Measurements from ENCODE around the gene BCCIP.

BCCIP gene

GRCh38 chr10:125797994-125798662 is 25.2 kb upstream of the BCCIP start:
- no peak for DNase-seq (ENCODE audit: low read depth in 2 of 2, low spot score in 1 of 2)

GRCh38 chr10:125799451-125800182 is 23.7 kb upstream of the BCCIP start:
- DNase-seq (ENCODE audit: low read depth in 2 of 2, low spot score in 1 of 2) = no peak

- no peak for DNase-seq (ENCODE audit: low read depth in 2 of 2, low spot score in 1 of 2)
Observed at GRCh38 chr10:125801574-125801973, 21.8 kb upstream of the BCCIP start.

GRCh38 chr10:125802131-125802530 is 21.2 kb upstream of the BCCIP start:
- DNase-seq (ENCODE audit: low read depth in 2 of 2, low spot score in 1 of 2) = no peak

- DNase-seq (ENCODE audit: low read depth in 2 of 2, low spot score in 1 of 2) = no peak
Observed at GRCh38 chr10:125802739-125803138, 20.6 kb upstream of the BCCIP start.

GRCh38 chr10:125808047-125808446 is 15.3 kb upstream of the BCCIP start:
- DNase-seq (ENCODE audit: low read depth in 2 of 2, low spot score in 1 of 2) = no peak

- DNase-seq (ENCODE audit: low read depth in 2 of 2, low spot score in 1 of 2) = no peak
Observed at GRCh38 chr10:125811251-125811650, 12.1 kb upstream of the BCCIP start.

GRCh38 chr10:125812128-125812750 is 11.1 kb upstream of the BCCIP start:
- DNase-seq (ENCODE audit: low read depth in 2 of 2, low spot score in 1 of 2) = no peak

- DNase-seq (ENCODE audit: low read depth in 2 of 2, low spot score in 1 of 2) = no peak
Observed at GRCh38 chr10:125815764-125816163, 7.6 kb upstream of the BCCIP start.

GRCh38 chr10:125816548-125816947 is 6.8 kb upstream of the BCCIP start:
- DNase-seq (ENCODE audit: low read depth in 2 of 2, low spot score in 1 of 2) = no peak

- DNase-seq (ENCODE audit: low read depth in 2 of 2, low spot score in 1 of 2) = no peak
Observed at GRCh38 chr10:125817337-125817946, 5.9 kb upstream of the BCCIP start.

- DNase-seq (ENCODE audit: low read depth in 2 of 2, low spot score in 1 of 2) = no peak
Observed at GRCh38 chr10:125820701-125821100, 2.6 kb upstream of the BCCIP start.

- DNase-seq (ENCODE audit: low read depth in 2 of 2, low spot score in 1 of 2) = no peak
Observed at GRCh38 chr10:125823663-125824251, 411 bp downstream of the BCCIP start.

- DNase-seq (ENCODE audit: low read depth in 2 of 2, low spot score in 1 of 2) = no peak
Observed at GRCh38 chr10:125824736-125825135, 1.4 kb downstream of the BCCIP start.

GRCh38 chr10:125827133-125827532 is 3.8 kb downstream of the BCCIP start:
- DNase-seq (ENCODE audit: low read depth in 2 of 2, low spot score in 1 of 2) = no peak

- no peak for DNase-seq (ENCODE audit: low read depth in 2 of 2, low spot score in 1 of 2)
Observed at GRCh38 chr10:125828311-125828710, 5.0 kb downstream of the BCCIP start.

GRCh38 chr10:125836746-125837145 is 13.4 kb downstream of the BCCIP start:
- no peak for DNase-seq (ENCODE audit: low read depth in 2 of 2, low spot score in 1 of 2)

- DNase-seq (ENCODE audit: low read depth in 2 of 2, low spot score in 1 of 2) = no peak
Observed at GRCh38 chr10:125838802-125839575, 15.6 kb downstream of the BCCIP start.

- no peak for DNase-seq (ENCODE audit: low read depth in 2 of 2, low spot score in 1 of 2)
Observed at GRCh38 chr10:125840406-125840805, 17.1 kb downstream of the BCCIP start.

- no peak for DNase-seq (ENCODE audit: low read depth in 2 of 2, low spot score in 1 of 2)
Observed at GRCh38 chr10:125840955-125841354, 17.6 kb downstream of the BCCIP start.
